Mesendoderm (in vitro differentiated cells): ENCODE data around the gene EIF4G1.

Experiments
- DNase-seq: peaks from one replicate; pipeline ENCODE4 v3.0.0; 2013
- H2AK5ac ChIP-seq: 2 replicates; pipeline ENCODE4 v1.6.1; 2013; ENCODE audit warnings: low read length, inconsistent platforms
- H2BK120ac ChIP-seq: 2 replicates; pipeline ENCODE4 v1.6.1; 2013; ENCODE audit warnings: low read depth, mild to moderate bottlenecking, low read length, moderate library complexity, mixed read lengths
- H2BK15ac ChIP-seq: replicated peaks from 2 replicates; pipeline ENCODE4 v1.6.1; 2013; ENCODE audit warnings: low read depth, mild to moderate bottlenecking, moderate library complexity
- H2BK5ac ChIP-seq: 2 replicates; pipeline ENCODE4 v1.6.1; 2013; ENCODE audit warnings: low read length, inconsistent platforms
- H3K18ac ChIP-seq: 2 replicates; pipeline ENCODE4 v1.6.1; 2013; ENCODE audit warnings: mild to moderate bottlenecking, low read length, mixed read lengths
- H3K23ac ChIP-seq: one replicate; pipeline ENCODE4 v1.6.1; 2013; ENCODE audit warnings: low read length
- H3K27ac ChIP-seq: 2 replicates; pipeline ENCODE4 v1.5.1; 2013; ENCODE audit warnings: low read depth, mild to moderate bottlenecking, inconsistent platforms, low read length, moderate library complexity
- H3K27me3 ChIP-seq: 2 replicates; pipeline ENCODE4 v1.6.1; 2013; ENCODE audit warnings: low read length, control low read depth, mild to moderate bottlenecking, inconsistent platforms; ENCODE audit not compliant: insufficient read depth, poor library complexity
- H3K36me3 ChIP-seq: 2 replicates; pipeline ENCODE4 v1.6.1; 2013; ENCODE audit warnings: low read length, inconsistent platforms; ENCODE audit not compliant: control insufficient read depth, insufficient read depth
- H3K4ac ChIP-seq: one replicate; pipeline ENCODE4 v1.6.1; 2013; ENCODE audit warnings: low read depth, mild to moderate bottlenecking, low read length, moderate library complexity
- H3K4me1 ChIP-seq: 2 replicates; pipeline ENCODE4 v1.6.1; 2013; ENCODE audit warnings: low read depth, low read length, inconsistent platforms; ENCODE audit not compliant: control insufficient read depth
- H3K4me2 ChIP-seq: 2 replicates; pipeline ENCODE4 v1.6.1; 2013; ENCODE audit warnings: low read length
- H3K4me3 ChIP-seq: 2 replicates; pipeline ENCODE4 v1.5.1; 2013; ENCODE audit warnings: mild to moderate bottlenecking, low read length
- H3K56ac ChIP-seq: one replicate; pipeline ENCODE4 v1.6.1; 2013; ENCODE audit warnings: low read length
- H3K79me1 ChIP-seq: 2 replicates; pipeline ENCODE4 v1.6.1; 2013; ENCODE audit warnings: low read length, inconsistent platforms
- H3K79me2 ChIP-seq: 2 replicates; pipeline ENCODE4 v1.6.1; 2013; ENCODE audit warnings: mild to moderate bottlenecking, low read length; ENCODE audit not compliant: control insufficient read depth, insufficient read depth
- H3K9ac ChIP-seq: 2 replicates; pipeline ENCODE4 v1.6.1; 2013; ENCODE audit warnings: low read length, inconsistent platforms
- H4K5ac ChIP-seq: one replicate; pipeline ENCODE4 v1.6.1; 2013; ENCODE audit warnings: low read length
- H4K8ac ChIP-seq: one replicate; pipeline ENCODE4 v1.6.1; 2013; ENCODE audit warnings: low read depth, mild to moderate bottlenecking, control low read depth, low read length, moderate library complexity
- WGBS: extraction: QIAGEN DNeasy Blood & Tissue Kit; methylation state at CpG from one replicate; pipeline ENCODE4 v1.1.7; 2013; ENCODE audit warnings: low lambda C conversion rate, missing lambda C conversion rate; ENCODE audit not compliant: insufficient coverage; ENCODE audit errors: extremely low coverage; 5-methylcytosine and 5-hydroxymethylcytosine counted together

EIF4G1 gene

GRCh38 chr3:184377882-184378445 lies 63.6 kb downstream of the EIF4G1 start, which contains the start of gene THPO:
Gene THPO (minus strand): TSS chr3:184378207. CDS start chr3:184376259, 1,948 bp downstream.
- H3K36me3 ChIP-seq = no peaks in the 10 kb centered on the region
- no peak within 1 kb of the TSS for H3K23ac ChIP-seq
- H3K9ac ChIP-seq = peak within 1 kb of the TSS; percentile 1
- H3K27me3 ChIP-seq = peaks cover 8% of the 10 kb centered on the region
- H3K27ac ChIP-seq = no peak within 1 kb of the TSS
- peak; percentile 52 for DNase-seq
- H2BK5ac ChIP-seq = no peak within 1 kb of the TSS
- H3K79me2 ChIP-seq = no peaks in the 10 kb centered on the region
- H2BK120ac ChIP-seq = no peak within 1 kb of the TSS
- H4K5ac ChIP-seq = no peak within 1 kb of the TSS
- peak within 1 kb of the TSS; percentile 43 for H2AK5ac ChIP-seq
- no CpG with 5 or more reads among the region's 7 CpGs for WGBS
- H3K79me1 ChIP-seq = no peaks in the 10 kb centered on the region
- no peak within 1 kb of the TSS for H2BK15ac ChIP-seq
- H3K4ac ChIP-seq = no peak within 1 kb of the TSS
- H3K56ac ChIP-seq = peak within 1 kb of the TSS; percentile 74
- peaks cover 7% of the 10 kb centered on the region for H3K4me1 ChIP-seq
- no peak within 1 kb of the TSS for H3K4me2 ChIP-seq
- H4K8ac ChIP-seq = no peak within 1 kb of the TSS
- no peak within 1 kb of the TSS for H3K18ac ChIP-seq
- H3K4me3 ChIP-seq = no peak within 1 kb of the TSS

DNA sequence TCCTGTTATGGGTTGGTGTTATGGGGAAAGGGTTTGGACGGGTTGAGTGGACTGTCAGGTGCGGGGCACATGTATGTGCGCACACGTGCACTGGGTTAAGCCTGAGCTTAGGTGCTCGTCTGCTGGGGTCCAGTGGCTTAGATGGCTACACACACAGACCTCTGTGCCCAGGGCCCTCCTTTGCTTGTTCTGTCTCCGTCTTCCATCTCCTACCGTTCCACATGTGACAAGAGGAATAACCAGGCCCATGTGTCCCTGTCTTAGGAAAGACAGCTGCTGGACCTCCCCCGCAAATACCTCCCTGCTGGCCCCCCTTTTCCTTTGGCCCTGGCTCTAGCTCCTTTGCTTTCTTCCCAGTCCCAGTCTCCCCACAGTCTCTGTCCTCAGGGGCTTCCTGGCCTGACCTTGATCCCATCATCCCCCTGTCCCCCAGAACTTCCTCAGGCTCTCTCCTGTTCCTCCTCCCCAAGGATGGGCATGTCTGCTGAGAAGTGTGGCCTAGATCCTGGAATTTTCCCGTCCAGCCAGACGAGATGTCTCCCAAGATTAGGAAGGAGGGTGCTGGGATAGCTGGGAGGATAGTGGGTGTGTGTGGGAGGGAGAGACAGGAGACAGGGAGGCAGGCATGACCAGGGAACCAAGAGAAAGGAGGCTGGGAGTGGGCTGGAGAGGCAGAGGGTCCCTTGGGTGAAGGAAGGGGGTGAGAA lies 64.4 kb downstream of the EIF4G1 start:
- Histone ChIP-seq H3K4me1 (peaks cover 7% of the 10 kb centered on the region), H2BK15ac (no peak overlapping the region), H3K4ac (no peak overlapping the region), H3K56ac (peak overlapping the region; percentile 74), H2AK5ac (peak overlapping the region; percentile 43), H3K36me3 (no peaks in the 10 kb centered on the region), H4K5ac (no peak overlapping the region), H3K4me3 (no peak overlapping the region), H3K18ac (no peak overlapping the region), H3K9ac (no peak overlapping the region), H2BK5ac (no peak overlapping the region), H2BK120ac (no peak overlapping the region), H3K27ac (no peak overlapping the region), H4K8ac (no peak overlapping the region), H3K79me1 (no peaks in the 10 kb centered on the region), H3K23ac (no peak overlapping the region), H3K27me3 (peaks cover 8% of the 10 kb centered on the region), H3K79me2 (no peaks in the 10 kb centered on the region), H3K4me2 (peak overlapping the region; percentile 57)
- DNase-seq = no peak
- WGBS = no CpG with 5 or more reads among the region's 10 CpGs

- H4K8ac ChIP-seq = no peak within 1 kb of the TSS
Observed at GRCh38 chr3:184379358-184380184, 65.2 kb downstream of the EIF4G1 start, which contains the start of gene CHRD. Gene CHRD (plus strand): TSS chr3:184380054. CDS start chr3:184380319, 265 bp downstream.

DNA sequence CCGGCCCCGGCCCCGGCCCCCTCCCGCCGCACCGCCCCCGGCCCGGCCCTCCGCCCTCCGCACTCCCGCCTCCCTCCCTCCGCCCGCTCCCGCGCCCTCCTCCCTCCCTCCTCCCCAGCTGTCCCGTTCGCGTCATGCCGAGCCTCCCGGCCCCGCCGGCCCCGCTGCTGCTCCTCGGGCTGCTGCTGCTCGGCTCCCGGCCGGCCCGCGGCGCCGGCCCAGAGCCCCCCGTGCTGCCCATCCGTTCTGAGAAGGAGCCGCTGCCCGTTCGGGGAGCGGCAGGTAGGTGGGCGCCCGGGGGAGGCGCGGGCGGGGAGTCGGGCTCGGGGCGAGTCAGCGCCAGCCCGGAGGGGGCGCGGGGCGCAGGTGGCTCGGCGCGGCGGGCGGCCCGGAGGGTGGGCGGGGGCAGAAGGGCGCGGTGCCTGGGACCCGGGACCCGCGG lies 65.8 kb downstream of the EIF4G1 start:
- Histone ChIP-seq H3K4me3 (peak overlapping the region; percentile 34), H3K36me3 (no peaks in the 10 kb centered on the region), H3K9ac (peak overlapping the region; percentile 34), H3K4ac (no peak overlapping the region), H4K5ac (no peak overlapping the region), H3K4me1 (peaks cover 7% of the 10 kb centered on the region), H2AK5ac (no peak overlapping the region), H3K27me3 (peaks cover 8% of the 10 kb centered on the region), H3K18ac (peak overlapping the region; percentile 89), H3K56ac (peak overlapping the region; percentile 60), H3K23ac (no peak overlapping the region), H4K8ac (no peak overlapping the region), H3K4me2 (peak overlapping the region; percentile 92), H3K27ac (no peak overlapping the region), H2BK120ac (no peak overlapping the region), H2BK5ac (no peak overlapping the region), H3K79me2 (no peaks in the 10 kb centered on the region), H3K79me1 (no peaks in the 10 kb centered on the region), H2BK15ac (no peak overlapping the region)
- no CpG with 5 or more reads among the region's 62 CpGs for WGBS
- DNase-seq = peak; percentile 67

More at GRCh38 chr3:184379358-184380184, 65.2 kb downstream of the EIF4G1 start, which contains the start of gene CHRD:
- Histone ChIP-seq H3K27ac (no peak within 1 kb of the TSS), H3K4me3 (peak within 1 kb of the TSS; percentile 34), H3K79me2 (no peaks in the 10 kb centered on the region), H3K18ac (peak within 1 kb of the TSS; percentile 89), H2BK5ac (no peak within 1 kb of the TSS), H4K5ac (no peak within 1 kb of the TSS), H3K23ac (no peak within 1 kb of the TSS), H3K4ac (no peak within 1 kb of the TSS), H3K4me2 (peak within 1 kb of the TSS; percentile 92), H3K36me3 (no peaks in the 10 kb centered on the region), H2BK15ac (no peak within 1 kb of the TSS), H3K9ac (peak within 1 kb of the TSS; percentile 49), H3K4me1 (peaks cover 7% of the 10 kb centered on the region), H3K79me1 (no peaks in the 10 kb centered on the region), H2AK5ac (peak within 1 kb of the TSS; percentile 43), H2BK120ac (no peak within 1 kb of the TSS), H3K27me3 (peaks cover 8% of the 10 kb centered on the region), H3K56ac (peak within 1 kb of the TSS; percentile 74)
- no CpG with 5 or more reads among the region's 71 CpGs for WGBS
- peak; percentile 30 for DNase-seq

GRCh38 chr3:184380627-184381260 lies 66.3 kb downstream of the EIF4G1 start:
- Histone ChIP-seq H3K79me1 (no peaks in the 10 kb centered on the region), H3K4me2 (peak overlapping the region; percentile 92), H2BK5ac (no peak overlapping the region), H2BK15ac (no peak overlapping the region), H3K56ac (peak overlapping the region; percentile 60), H3K4me3 (peak overlapping the region; percentile 30), H3K4ac (no peak overlapping the region), H4K5ac (no peak overlapping the region), H3K27me3 (peaks cover 8% of the 10 kb centered on the region), H3K18ac (no peak overlapping the region), H4K8ac (no peak overlapping the region), H3K9ac (peak overlapping the region; percentile 34), H3K27ac (no peak overlapping the region), H3K79me2 (no peaks in the 10 kb centered on the region), H3K4me1 (peaks cover 7% of the 10 kb centered on the region), H3K36me3 (no peaks in the 10 kb centered on the region), H3K23ac (no peak overlapping the region), H2BK120ac (no peak overlapping the region), H2AK5ac (no peak overlapping the region)
- no CpG with 5 or more reads among the region's 42 CpGs for WGBS
- DNase-seq = no peak
